K562 (cell line): ENCODE data around the gene IFT122.

Source experiments
- ATF7 ChIP-seq: fragments of 450-650 bp; IDR thresholded peaks from 2 replicates; pipeline ENCODE4 v1.7.1; 2014; ENCODE audit warnings: mild to moderate bottlenecking, moderate library complexity
- CC2D1A ChIP-seq: fragments of 450-650 bp; IDR thresholded peaks from 2 replicates; pipeline ENCODE4 v1.6.1; 2017; ENCODE audit warnings: mild to moderate bottlenecking
- CCAR2 ChIP-seq: fragments of 200-400 bp; formaldehyde crosslinking; IDR thresholded peaks from 2 replicates; pipeline ENCODE4 v1.6.1; 2017; ENCODE audit warnings: mild to moderate bottlenecking, low read depth, low read length
- CTCF ChIP-seq, 3 experiments: IDR thresholded peaks in 2 of 3; conservative IDR thresholded peaks in 1 of 3; 2 replicates each; pipeline ENCODE4 v1.5.1; 2011 to 2012; ENCODE audit warnings: low read length in 3 of 3, mild to moderate bottlenecking in 3 of 3, control low read depth in 2 of 3, improper control_type of control experiment in 1 of 3, inconsistent platforms in 1 of 3, low read depth in 1 of 3, mixed read lengths in 1 of 3, moderate library complexity in 1 of 3; ENCODE audit not compliant: insufficient read depth in 2 of 3
- HDAC8 ChIP-seq: fragments of 450-650 bp; IDR thresholded peaks from 2 replicates; pipeline ENCODE4 v1.6.1; 2016; ENCODE audit warnings: mild to moderate bottlenecking, missing genetic modification characterization, moderate library complexity, missing compliant biosample characterization
- RAD21 ChIP-seq, 2 experiments: fragments of 250-450 bp in 1 of 2; fragments of 450-650 bp in 1 of 2; sonication (Bioruptor Pico) in 1 of 2; formaldehyde crosslinking in 1 of 2; IDR thresholded peaks in 1 of 2; conservative IDR thresholded peaks in 1 of 2; 2 replicates each; pipeline versions ENCODE4 v1.4.0 to v1.8.0; 2020 to 2022; ENCODE audit warnings: mild to moderate bottlenecking in 2 of 2, moderate library complexity in 1 of 2
- SMAD3 ChIP-seq: fragments of 450-650 bp; formaldehyde crosslinking; conservative IDR thresholded peaks from 2 replicates; pipeline ENCODE4 v1.4.0; 2020; ENCODE audit warnings: mild to moderate bottlenecking
- YY1 ChIP-seq, 3 experiments: IDR thresholded peaks; 2 replicates each; pipeline ENCODE4 v1.6.1; 2011; ENCODE audit warnings: low read length in 2 of 3, mild to moderate bottlenecking in 2 of 3, moderate library complexity in 2 of 3, borderline replicate concordance in 1 of 3, control low read depth in 1 of 3, low read depth in 1 of 3; ENCODE audit not compliant: insufficient read depth in 3 of 3, insufficient replicate concordance in 2 of 3, control insufficient read depth in 1 of 3, insufficient read length in 1 of 3; ENCODE audit errors: extremely low read depth in 1 of 3
- TF ChIP-seq, protein P1 (sequence below): sonication (generic); formaldehyde crosslinking; IDR thresholded peaks from 2 replicates; pipeline ENCODE4 v1.8.1; 2023; ENCODE audit warnings: mild to moderate bottlenecking, missing genetic modification reagents
- TF ChIP-seq, protein P2 (sequence below): sonication (generic); formaldehyde crosslinking; IDR thresholded peaks from 2 replicates; pipeline ENCODE4 v1.8.0; 2023; ENCODE audit warnings: mild to moderate bottlenecking, missing genetic modification reagents

GRCh38 chr3:129460155-129460554, 20.1 kb downstream of the IFT122 start:
- TF ChIP-seq HDAC8 (no peak), ATF7 (no peak), SMAD3 (CRISPR knock-in tag) (no peak), CCAR2 (no peak), CTCF (IDR thresholded peaks at IDR 0.05 in 2 of 3, conservative IDR thresholded peaks at IDR 0.05 in 1 of 3; ENCODE audit: insufficient read depth in 2 of 3, low read depth in 1 of 3, low read length in 3 of 3) (no peak), CC2D1A (no peak), YY1 (IDR thresholded peaks at IDR 0.05; ENCODE audit: borderline replicate concordance in 1 of 3, control insufficient read depth in 1 of 3, extremely low read depth in 1 of 3, insufficient read depth in 3 of 3, insufficient read length in 1 of 3, insufficient replicate concordance in 2 of 3, low read depth in 1 of 3, low read length in 2 of 3) (no peak), RAD21 (CRISPR knock-in tag; conservative IDR thresholded peaks at IDR 0.05 in 1 of 2, IDR thresholded peaks at IDR 0.05 in 1 of 2) (no peak)
- TF ChIP-seq, protein P1, sequence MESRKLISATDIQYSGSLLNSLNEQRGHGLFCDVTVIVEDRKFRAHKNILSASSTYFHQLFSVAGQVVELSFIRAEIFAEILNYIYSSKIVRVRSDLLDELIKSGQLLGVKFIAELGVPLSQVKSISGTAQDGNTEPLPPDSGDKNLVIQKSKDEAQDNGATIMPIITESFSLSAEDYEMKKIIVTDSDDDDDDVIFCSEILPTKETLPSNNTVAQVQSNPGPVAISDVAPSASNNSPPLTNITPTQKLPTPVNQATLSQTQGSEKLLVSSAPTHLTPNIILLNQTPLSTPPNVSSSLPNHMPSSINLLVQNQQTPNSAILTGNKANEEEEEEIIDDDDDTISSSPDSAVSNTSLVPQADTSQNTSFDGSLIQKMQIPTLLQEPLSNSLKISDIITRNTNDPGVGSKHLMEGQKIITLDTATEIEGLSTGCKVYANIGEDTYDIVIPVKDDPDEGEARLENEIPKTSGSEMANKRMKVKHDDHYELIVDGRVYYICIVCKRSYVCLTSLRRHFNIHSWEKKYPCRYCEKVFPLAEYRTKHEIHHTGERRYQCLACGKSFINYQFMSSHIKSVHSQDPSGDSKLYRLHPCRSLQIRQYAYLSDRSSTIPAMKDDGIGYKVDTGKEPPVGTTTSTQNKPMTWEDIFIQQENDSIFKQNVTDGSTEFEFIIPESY, result no peak
- TF ChIP-seq, protein P2, sequence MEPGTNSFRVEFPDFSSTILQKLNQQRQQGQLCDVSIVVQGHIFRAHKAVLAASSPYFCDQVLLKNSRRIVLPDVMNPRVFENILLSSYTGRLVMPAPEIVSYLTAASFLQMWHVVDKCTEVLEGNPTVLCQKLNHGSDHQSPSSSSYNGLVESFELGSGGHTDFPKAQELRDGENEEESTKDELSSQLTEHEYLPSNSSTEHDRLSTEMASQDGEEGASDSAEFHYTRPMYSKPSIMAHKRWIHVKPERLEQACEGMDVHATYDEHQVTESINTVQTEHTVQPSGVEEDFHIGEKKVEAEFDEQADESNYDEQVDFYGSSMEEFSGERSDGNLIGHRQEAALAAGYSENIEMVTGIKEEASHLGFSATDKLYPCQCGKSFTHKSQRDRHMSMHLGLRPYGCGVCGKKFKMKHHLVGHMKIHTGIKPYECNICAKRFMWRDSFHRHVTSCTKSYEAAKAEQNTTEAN (CRISPR knock-in tag), result no peak
